ENCODE results near the gene UNCX.

Gene UNCX

GRCh38 chr7:1268076-1268815 lies 35.6 kb downstream of the UNCX start:
- no peak for TF ChIP-seq CTCF (IDR thresholded peaks at IDR 0.05)

GRCh38 chr7:1268866-1269265 lies 36.2 kb downstream of the UNCX start:
- no peak for TF ChIP-seq CTCF (IDR thresholded peaks at IDR 0.05)

- no peak for TF ChIP-seq CTCF (IDR thresholded peaks at IDR 0.05)
Observed at GRCh38 chr7:1269336-1269890, 36.7 kb downstream of the UNCX start.

GRCh38 chr7:1270181-1270580 lies 37.5 kb downstream of the UNCX start:
- TF ChIP-seq CTCF (IDR thresholded peaks at IDR 0.05), result no peak

GRCh38 chr7:1271046-1271445 lies 38.4 kb downstream of the UNCX start:
- no peak for TF ChIP-seq CTCF (IDR thresholded peaks at IDR 0.05)

- TF ChIP-seq CTCF (IDR thresholded peaks at IDR 0.05), result no peak
Observed at GRCh38 chr7:1271656-1272055, 39.0 kb downstream of the UNCX start.

GRCh38 chr7:1274121-1274875 lies 41.6 kb downstream of the UNCX start:
- TF ChIP-seq CTCF (IDR thresholded peaks at IDR 0.05), result no peak
